ENCODE data around the gene PIGN.
A peak's percentile ranks its signal among the peaks of the same experiment; 100 is the strongest.

GRCh38 chr18:62187543-62188510, 971 bp upstream of the PIGN start:
- TF ChIP-seq CTCF (IDR thresholded peaks at IDR 0.05) (peak in 1 of 7 experiments; percentile 3), POLR2A (IDR thresholded peaks at IDR 0.05) (no peak), POLR2AphosphoS5 (IDR thresholded peaks at IDR 0.05) (no peak)
